Left renal pelvis (tissue), 4 donors: ENCODE measurements around the gene CCT8L2. TPM values are rescaled to one million over a fixed set of nuclear protein-coding genes. Genes with fewer than 3 reads are reported as not detected.
"Not testable (repeated sequence)": the region's sequence is repeated elsewhere in the genome, so short reads cannot be mapped to it uniquely, and the experiment has no call there.

Experiments used
- DNase-seq, 4 donors: peaks; one replicate each; pipeline ENCODE4 v3.0.0-alpha.2; 2013; ENCODE audit warnings: low read depth in 4 of 4, low spot score in 3 of 4
- polyA plus RNA-seq, 4 donors: library from polyadenylated mRNA; unstranded; fragments of 120-200 nt; gene quantifications; one replicate each; pipeline ENCODE4 v1.2.1, GENCODE V29; 2013; ENCODE audit not compliant: insufficient read length in 4 of 4

Gene CCT8L2, protein sequence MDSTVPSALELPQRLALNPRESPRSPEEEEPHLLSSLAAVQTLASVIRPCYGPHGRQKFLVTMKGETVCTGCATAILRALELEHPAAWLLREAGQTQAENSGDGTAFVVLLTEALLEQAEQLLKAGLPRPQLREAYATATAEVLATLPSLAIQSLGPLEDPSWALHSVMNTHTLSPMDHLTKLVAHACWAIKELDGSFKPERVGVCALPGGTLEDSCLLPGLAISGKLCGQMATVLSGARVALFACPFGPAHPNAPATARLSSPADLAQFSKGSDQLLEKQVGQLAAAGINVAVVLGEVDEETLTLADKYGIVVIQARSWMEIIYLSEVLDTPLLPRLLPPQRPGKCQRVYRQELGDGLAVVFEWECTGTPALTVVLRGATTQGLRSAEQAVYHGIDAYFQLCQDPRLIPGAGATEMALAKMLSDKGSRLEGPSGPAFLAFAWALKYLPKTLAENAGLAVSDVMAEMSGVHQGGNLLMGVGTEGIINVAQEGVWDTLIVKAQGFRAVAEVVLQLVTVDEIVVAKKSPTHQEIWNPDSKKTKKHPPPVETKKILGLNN
- polyA plus RNA-seq = not detected

DNA sequence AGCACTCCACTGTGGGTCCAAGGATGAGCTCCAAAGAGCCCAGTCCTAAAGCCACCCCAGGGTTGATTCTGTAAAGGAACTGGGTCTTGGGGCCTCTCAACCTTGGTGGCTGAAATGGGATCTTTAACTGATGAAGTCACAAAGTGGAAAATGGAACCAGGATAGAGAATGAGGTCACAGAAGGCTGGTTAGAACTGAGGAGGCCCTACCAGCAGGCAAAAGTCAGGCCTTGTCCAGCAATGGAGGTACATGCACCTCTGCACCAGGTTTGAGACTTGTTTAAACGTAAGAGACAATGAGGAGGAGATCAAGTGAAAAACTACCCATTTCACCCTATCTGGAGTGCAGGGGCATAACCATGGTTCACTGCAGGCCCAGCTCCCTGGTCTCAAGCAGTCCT, at the start of gene CCT8L2:
Gene CCT8L2, minus strand, starts transcription at position 101 of the 400 bp plus-strand sequence. CDS start 260 bp downstream, outside the sequence.
- DNase-seq = not testable (repeated sequence)

DNA sequence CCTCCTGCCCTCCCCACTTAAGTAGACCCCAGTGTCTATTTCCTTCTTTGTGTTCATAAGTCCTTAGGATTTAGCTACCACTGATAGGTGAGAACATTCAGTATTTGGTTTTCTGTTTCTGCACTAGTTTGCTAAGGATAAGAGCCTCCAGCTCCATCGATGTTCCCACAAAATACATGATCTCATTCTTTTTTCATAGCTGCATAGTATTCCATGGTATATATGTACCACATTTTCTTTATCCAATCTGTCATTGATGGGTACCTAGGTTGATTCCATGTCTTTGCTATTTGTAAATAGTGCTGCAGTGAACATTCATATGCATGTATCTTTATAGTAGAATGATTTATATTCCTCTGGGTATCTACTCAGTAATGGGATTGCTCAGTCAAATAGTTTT, 42.8 kb upstream of the CCT8L2 start:
- DNase-seq = not testable (repeated sequence)

DNA sequence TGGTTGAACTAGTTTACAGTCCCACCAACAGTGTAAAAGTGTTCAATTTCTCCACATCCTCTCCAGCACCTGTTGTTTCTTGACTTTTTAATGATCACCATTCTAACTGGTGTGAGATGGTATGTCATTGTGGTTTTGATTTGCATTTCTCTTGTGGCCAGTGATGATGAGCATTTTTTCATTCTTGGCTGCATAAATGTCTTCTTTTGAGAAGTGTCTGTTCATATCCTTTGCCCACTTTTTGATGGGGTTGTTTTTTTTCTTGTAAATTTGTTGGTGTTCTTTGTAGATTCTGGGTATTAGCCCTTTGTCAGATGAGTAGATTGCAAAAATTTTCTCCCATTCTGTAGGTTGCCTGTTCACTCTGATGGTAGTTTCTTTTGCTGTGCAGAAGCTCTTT, 41.5 kb upstream of the CCT8L2 start:
- not testable (repeated sequence) for DNase-seq

DNA sequence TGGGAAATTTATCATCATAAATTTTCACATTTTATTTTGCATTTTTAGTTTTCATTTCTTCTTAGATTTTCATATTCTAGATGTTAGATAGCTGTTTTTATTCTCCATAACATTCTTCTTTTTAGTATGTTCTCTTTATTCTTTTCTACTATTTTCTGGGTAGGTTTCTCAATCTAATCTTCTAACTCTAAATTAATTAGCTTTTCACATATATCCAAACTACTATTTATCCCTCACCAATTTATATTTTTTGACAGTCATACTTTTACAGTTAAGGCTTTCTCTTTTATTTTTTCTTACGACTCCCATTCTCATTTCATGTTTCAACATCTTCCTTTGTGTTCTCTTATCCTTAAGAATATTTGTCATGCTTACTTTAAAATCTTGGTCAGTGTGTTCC, 35.9 kb upstream of the CCT8L2 start:
- not testable (repeated sequence) for DNase-seq

DNA sequence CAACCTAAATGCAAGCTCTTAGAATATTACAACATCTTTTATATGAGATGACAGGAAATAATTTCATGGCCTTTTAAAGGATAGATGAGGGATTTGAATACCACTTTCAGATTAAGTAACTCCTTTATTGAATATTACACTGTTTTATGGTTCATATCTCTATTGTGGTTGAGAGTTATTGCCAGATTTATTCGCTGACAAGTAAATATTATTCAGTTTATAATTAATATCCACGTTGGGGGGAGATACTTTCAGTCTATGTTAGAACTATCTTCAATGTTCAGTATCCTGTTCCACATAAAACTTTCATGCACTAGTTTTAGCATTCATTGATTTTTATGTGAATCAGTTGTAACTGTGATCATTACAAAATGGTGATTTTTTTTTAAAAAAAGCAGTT, 32.4 kb upstream of the CCT8L2 start:
- not testable (repeated sequence) for DNase-seq

DNA sequence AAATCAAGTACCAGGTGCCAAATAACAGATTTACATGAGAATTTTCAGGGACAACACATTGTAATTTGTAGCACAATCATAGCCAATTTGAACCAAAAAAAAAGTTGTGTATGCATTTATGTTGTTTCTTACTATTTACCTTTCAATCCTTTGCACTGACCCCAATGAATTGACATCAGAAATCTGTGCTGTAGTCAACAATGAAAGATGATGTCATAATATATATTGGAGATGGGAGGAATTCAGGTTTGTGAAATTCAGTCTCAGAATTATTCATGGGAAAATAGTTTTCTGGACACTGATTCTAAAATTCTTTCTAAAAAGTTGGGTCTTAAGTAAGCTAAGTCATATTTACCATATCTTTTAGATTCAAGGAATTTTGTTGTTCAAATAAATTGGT, 31.0 kb upstream of the CCT8L2 start:
- DNase-seq = not testable (repeated sequence)

DNA sequence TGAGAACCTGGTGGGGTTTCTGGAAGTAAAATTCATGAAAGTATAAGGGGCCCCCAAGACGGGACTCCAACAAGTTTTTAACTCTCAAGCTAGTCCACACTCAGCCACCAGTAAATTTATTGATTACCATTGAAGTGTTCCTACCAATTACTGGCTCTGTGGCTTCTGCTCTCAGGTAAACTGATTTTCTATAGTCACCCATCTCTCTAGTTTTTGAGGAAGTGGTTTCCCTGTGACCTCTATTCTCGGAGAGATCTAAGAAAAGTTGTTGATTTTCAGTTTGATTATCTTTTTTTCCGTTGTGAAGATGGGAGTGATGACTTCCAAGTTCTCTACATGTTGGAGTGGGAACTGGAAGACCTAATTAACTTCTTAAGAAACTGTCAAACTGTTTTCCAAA, 24.9 kb upstream of the CCT8L2 start:
- DNase-seq = not testable (repeated sequence)

DNA sequence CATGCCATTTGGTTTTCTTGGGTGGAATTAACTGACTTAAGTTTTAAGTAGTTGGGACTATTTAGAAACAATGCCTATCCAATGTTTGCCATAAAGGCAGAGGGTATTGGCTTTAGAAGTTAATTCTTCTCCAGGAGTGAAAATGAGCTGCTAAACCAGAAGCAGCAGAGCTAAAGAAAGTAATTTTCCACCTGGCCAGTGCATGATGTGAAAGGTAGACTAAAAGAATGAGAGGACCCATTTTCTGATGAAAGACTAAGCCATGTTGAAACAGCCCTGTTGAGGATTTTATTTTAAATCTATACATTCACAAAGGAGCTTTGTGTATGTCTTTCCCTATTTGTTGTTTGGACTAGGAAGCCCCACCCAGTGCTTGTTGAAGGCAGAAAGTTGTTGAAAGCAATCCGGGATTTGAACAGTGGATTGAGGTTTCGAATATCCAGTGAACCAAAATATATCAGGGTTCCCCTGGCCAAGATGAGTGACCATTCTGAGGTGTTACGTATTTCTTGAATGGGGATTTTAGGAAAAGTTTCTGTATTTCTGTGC, 23.9 kb upstream of the CCT8L2 start:
- not testable (repeated sequence) for DNase-seq

DNA sequence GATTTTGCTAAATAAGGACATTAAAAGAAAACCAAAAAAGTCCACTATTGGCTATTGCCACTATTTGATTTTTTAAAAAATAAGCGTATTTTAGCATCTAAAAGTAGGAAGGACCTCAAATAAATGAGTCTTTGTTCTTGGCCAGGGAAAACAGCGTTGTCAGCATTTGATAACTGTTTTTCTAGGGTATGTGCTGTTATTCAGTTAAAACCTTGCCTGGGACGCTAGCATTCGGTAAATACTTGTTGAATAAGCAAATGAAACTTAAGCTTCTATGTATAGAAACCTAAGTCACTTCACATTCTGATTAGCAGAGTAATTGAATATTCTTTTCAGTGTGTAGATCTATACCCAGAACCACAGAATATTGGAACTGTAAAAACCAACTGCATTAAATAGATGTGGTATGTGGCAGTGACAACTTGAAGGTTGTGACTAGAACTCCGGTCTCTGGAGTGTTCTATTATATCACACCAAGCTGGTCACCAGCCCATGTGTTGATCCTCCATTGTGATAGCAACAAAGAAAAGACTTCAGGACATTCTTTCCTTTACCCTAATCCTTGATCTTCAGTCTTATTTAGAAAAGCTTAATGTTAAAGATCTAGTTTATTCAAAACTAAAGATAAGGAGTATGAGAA, 23.1 kb upstream of the CCT8L2 start:
- DNase-seq = not testable (repeated sequence)

DNA sequence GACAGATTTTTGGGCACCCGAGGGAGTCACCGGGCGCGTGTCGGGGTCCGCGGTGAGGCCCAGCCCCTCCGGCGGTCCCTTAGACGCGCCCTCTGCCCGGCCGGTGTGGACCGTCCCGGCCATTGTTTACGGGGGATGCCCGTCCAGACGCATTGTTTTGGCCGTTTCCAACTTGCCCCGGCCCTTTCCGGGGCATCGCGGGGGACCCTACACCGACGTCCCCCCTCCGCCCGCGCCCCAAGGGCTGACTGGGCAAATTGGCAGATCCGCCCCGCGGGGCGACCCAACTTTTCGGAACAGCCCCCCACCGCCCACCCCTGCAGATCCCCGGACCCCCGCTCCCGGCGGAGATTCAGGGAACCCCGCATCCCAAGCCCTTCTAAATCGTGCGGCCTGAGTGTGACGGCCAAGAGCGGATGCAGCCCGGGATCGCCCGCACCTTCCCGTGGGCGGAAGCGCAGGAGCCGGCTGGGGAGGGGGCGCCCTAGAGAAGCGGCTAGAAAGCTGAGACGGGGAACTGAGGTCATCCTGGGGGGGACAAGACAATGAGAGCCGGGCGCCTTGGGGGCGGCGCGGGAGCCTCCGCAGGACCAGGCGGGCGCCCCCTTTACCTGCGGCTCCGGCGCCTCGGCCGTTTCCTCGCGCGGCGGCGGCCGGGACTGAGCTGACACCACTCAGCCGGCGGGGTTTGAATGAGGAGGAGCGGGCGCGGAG, 17.1 kb upstream of the CCT8L2 start:
- no peak for DNase-seq

DNA sequence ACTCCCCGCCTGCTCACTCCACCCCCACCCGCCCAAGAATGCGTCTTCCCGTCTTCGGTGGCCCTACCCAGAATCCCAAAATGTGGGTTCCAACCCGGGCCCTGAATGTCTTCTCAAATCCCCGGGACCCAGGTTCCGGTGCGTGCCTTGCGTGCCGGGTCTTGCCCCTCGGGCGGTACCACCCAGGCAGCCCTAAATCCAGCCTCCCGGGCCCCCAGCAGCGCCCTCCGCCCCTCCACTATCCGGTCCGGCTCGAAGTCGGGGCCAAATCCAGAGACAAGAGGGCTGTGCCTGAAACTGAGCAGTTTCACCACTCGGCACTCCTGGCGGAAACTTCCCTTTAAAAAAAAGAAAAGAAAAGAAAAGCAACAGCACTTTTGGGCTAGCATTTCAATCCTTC, 16.3 kb upstream of the CCT8L2 start:
- DNase-seq = no peak

DNA sequence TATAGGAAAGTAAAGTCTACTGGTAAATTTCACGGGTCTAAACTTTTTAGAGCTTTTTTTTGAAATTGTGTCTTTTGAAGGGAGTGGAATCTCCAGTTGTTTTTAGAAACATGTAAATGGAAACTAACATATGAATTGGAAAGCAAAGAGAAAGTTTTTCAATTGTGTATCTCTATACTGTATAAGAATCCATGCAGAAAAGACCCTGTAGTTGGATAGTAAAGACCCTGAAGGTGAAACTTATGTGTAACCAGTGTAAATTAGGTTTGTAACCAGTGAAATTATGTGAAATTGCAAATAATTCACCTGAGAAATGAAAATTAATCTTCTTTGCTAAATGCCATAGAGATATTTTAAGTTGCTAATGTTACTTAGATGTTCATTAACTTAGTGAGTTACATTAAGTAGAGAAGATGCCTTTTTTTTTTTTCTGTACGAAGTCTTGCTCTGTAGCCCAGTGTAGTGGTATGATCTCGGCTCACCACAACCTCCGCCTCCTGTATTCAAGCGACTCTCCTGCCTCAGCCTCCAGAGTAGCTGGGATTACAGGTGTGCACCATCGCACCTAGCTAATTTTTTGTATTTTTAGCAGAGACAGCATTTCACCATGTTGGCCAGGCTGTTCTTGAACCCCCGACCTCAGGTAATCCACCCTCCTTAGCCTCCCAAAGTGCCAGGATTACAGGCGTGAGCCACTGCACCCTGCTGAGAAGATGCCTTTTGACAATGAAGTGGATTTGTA, 11.8 kb upstream of the CCT8L2 start:
- DNase-seq = not testable (repeated sequence)

DNA sequence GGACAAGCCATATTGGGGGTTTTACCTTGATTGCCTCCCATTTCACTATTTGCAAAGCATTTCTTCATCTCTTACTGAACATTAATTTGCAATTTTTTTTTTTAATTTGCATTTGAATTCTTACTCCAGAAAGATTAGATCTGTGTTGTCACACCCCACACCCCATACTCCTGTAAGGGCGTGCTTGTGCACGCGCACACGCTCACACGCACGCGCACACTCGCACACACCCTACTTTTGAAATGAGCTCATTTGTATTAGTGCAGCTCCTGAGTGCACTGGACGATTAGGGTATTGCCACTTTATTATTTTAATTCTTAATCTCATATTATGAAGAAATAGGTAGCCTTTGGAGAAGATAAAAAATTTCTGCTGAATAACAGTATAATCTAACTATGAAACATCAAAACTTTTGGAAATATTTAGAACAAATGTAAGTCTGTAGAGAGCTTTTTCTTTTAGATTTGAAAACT, 11.2 kb upstream of the CCT8L2 start:
- not testable (repeated sequence) for DNase-seq

DNA sequence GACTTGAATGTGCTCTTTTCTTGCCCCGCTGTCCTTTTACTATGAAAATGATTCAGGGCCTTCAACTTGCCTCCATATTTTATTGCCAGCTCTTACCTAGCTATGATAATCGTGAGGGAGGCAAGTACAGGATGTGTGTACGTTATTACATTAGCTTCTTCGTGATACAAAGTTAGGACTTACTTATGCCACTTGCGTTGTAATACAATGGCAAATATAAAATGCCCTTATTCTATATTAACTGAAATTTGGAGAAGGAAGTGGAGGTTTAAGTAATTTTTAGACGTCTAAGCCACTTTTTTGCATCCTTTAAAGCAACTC, 10.8 kb upstream of the CCT8L2 start:
- DNase-seq = no peak

DNA sequence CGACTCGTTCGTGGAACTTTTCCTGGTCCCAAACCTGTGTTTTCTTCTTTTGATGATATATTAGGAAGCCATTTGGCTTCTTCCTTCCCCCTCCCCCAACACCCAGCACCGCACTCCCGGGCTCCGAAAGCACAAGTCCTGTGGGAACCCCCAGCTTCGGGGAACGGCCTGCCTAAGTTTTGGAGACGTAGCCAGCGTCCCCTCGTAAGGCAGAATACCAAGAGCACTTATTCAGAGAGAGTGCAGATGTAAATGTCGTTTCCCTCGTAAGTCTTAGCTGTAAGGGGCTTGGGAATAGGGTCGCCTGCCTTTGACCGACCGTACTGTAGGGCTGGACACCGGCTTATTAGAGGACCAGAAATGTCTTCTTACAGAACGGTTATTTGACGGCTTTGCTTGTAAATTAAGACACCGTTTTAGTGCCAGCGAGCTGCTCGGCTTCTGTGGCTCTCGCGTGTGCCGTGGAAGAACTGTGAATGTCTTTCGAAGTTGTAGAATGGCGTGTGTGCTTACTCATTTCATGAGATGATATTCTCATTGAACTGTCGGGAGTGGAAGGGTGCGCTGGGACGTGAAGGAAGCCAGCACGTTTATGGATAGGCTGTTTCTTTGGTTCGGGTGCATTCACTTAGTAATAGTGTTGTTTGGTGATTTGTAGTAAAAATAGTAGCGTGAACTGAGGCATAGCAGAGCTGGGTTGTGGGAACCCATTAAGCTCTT, 10.3 kb upstream of the CCT8L2 start:
- not testable (repeated sequence) for DNase-seq

DNA sequence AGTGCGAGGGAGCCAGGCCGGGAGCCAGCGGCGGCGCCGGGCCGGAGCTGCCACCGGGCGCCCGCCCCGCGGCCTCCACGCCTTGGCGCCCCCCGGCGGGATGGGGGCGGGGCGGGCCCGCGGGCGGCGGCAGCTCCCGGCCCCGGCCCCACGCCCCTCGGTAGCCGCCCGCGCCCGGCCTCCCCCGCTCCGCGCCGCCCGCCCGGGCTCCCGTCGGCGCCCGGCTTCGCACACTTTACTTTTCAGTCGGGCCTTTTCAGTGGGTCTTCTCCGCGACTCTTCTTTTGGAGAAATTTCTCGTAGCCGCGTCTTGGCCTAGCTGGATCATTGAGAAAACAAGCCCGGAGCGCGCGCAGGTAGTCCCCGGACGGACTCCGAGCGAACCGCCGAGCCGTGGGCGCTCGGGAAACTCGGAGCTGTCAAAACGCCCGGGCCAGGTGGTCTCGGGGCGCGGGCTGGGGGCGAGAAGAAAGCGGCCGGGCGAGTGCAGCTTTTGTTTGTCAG, 9.7 kb upstream of the CCT8L2 start:
- not testable (repeated sequence) for DNase-seq

DNA sequence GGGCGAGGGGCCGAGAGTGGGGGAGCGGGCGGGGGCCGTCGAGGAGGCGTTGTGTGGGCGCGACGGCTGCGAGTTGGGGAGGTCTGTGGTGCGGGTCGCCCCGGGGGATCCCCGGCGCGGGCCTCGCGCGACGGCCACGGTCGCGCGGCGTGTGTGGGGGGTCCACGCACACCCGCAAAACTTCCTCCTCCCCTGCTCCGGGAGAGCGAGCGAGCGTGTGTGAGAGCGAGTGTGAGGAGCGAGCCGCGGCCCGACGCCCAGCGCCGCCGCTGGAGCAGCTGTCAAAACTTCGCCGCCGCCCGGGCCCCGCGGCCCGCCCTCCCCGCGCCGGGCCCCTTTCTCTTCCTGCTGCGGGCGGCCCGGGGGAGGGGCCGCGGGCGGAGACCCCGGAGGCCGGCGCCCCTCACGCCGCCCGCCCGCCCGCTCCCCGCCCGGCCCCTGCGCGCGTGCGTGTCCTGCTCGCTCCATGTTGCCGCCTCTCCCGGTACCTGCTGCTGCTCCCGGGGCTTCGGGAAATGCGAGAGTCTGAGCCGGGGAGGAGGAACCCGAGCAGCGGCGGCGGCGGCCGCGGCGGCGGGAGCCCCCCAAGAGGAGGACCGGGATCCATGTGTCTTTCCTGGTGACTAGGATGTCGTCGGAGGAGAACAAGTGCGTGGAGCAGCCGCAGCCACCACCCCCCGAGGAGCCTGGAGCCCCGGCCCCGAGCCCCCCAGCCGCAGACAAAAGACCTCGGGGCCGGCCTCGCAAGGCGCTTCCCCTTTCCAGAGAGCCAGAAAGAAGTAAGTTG, 9.0 kb upstream of the CCT8L2 start:
- DNase-seq = no peak

DNA sequence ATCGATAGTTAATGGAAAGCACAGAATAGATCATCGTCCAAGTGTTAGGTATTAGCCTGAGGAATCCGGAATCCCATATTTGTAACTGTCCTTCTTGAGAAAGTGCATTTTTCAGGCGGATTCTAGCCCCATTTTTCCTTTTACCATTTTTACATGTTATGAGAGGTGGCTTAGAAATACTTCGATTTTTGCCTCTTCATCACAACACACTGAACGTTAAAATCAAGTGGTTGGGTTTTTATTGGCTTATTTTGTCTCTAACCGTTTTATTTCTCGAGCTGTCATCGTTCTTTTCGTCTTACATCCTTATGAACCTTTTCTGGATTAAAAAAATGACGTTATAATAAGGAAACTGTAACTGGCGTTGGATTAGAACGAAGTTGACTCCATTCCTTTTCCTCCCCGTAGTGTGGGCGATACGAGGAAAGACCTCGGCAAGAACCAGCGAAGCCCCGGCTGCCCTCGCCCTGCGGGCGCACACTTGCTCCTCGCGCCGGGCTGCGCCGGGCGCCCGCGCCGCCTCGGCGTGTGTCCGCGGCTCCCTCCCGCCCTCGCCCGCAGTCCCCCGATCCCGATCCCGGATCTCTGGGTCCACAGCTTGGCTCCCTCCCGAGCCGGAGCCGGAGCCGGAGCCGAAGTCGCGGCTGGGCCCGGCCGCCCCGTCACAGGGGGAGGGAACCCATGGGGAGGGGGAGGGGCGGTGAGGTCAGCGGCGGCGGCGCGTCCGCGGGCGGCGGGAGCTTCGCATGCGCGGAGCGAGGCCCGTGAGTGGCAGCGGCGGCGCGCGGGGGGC, 8.2 kb upstream of the CCT8L2 start:
- peak in 1 of 4 donors; percentile 21 for DNase-seq
